GM23338 (cell line): ENCODE results near the gene MAST4. TPM values are rescaled to one million over a fixed set of nuclear protein-coding genes. Genes with fewer than 3 reads are reported as not detected.

Experiments used
- ATAC-seq: fragments of 200-7000 bp; cut with Tn5 transposase; 3 replicates; pipeline ENCODE4 v1.9.1; 2020
- DNase-seq: peaks from one replicate; pipeline ENCODE4 v3.0.0-alpha.2; 2015; ENCODE audit warnings: low spot score
- H2AFZ ChIP-seq: fragments of 200-600 bp; sonication (generic); 2 replicates; pipeline ENCODE4 v1.8.0; 2016; ENCODE audit warnings: antibody characterized with exemption, mild to moderate bottlenecking, moderate library complexity
- H3F3A ChIP-seq: fragments of 200-600 bp; sonication (generic); replicated peaks from 2 replicates; pipeline ENCODE4 v1.8.0; 2017; ENCODE audit warnings: antibody characterized with exemption, mixed run types, low read depth
- H3K27ac ChIP-seq: fragments of 200-600 bp; sonication (generic); 2 replicates; pipeline ENCODE4 v1.6.1; 2016; ENCODE audit warnings: low read depth
- H3K27me3 ChIP-seq: fragments of 200-600 bp; sonication (generic); 2 replicates; pipeline ENCODE4 v1.8.0; 2016; ENCODE audit warnings: mild to moderate bottlenecking, mixed run types, moderate library complexity; ENCODE audit not compliant: insufficient read depth
- H3K36me3 ChIP-seq: fragments of 200-600 bp; sonication (generic); 2 replicates; pipeline ENCODE4 v1.8.0; 2016; ENCODE audit warnings: mild to moderate bottlenecking; ENCODE audit not compliant: insufficient read depth
- H3K4me1 ChIP-seq: fragments of 200-600 bp; sonication (generic); 2 replicates; pipeline ENCODE4 v1.8.0; 2016; ENCODE audit warnings: mild to moderate bottlenecking, moderate library complexity; ENCODE audit not compliant: insufficient read depth
- H3K4me2 ChIP-seq: fragments of 200-600 bp; sonication (generic); 2 replicates; pipeline ENCODE4 v1.7.1; 2017; ENCODE audit warnings: mixed run types
- H3K4me3 ChIP-seq: fragments of 200-600 bp; sonication (generic); 2 replicates; pipeline ENCODE4 v1.6.1; 2016; ENCODE audit warnings: mixed run types
- H3K79me2 ChIP-seq: fragments of 200-600 bp; sonication (generic); replicated peaks from 2 replicates; pipeline ENCODE4 v1.8.0; 2017; ENCODE audit warnings: mild to moderate bottlenecking; ENCODE audit not compliant: insufficient read depth
- H3K9me2 ChIP-seq: fragments of 200-600 bp; sonication (generic); 2 replicates; pipeline ENCODE4 v1.8.0; 2017; ENCODE audit not compliant: insufficient read depth
- H4K20me1 ChIP-seq: fragments of 200-600 bp; sonication (generic); replicated peaks from 2 replicates; pipeline ENCODE4 v1.8.0; 2017; ENCODE audit warnings: mild to moderate bottlenecking; ENCODE audit not compliant: insufficient read depth
- H3K27ac Mint-ChIP-seq: 2 replicates; pipeline ENCODE4 v1.8.0; 2020; ENCODE audit warnings: inconsistent platforms, mild to moderate bottlenecking, moderate library complexity, mixed read lengths
- H3K27me3 Mint-ChIP-seq: 3 replicates; pipeline ENCODE4 v1.8.0; 2022; ENCODE audit warnings: low read depth, mild to moderate bottlenecking, moderate library complexity, mixed read lengths, inconsistent platforms; ENCODE audit not compliant: insufficient read depth, poor library complexity
- H3K36me3 Mint-ChIP-seq: 3 replicates; pipeline ENCODE4 v1.8.0; 2021; ENCODE audit warnings: low read depth, mild to moderate bottlenecking, inconsistent platforms, moderate library complexity, mixed read lengths
- H3K4me1 Mint-ChIP-seq: 3 replicates; pipeline ENCODE4 v1.8.0; 2020; ENCODE audit warnings: mild to moderate bottlenecking, inconsistent platforms, mixed read lengths
- H3K4me3 Mint-ChIP-seq: 3 replicates; pipeline ENCODE4 v1.8.0; 2021; ENCODE audit warnings: moderate library complexity, mild to moderate bottlenecking, inconsistent platforms, mixed read lengths
- H3K9me3 Mint-ChIP-seq: 3 replicates; pipeline ENCODE4 v1.8.0; 2020; ENCODE audit warnings: moderate library complexity, mild to moderate bottlenecking, inconsistent platforms, mixed read lengths
- CREB1 ChIP-seq: fragments of 250-450 bp; sonication (Bioruptor Pico); IDR thresholded peaks from 2 replicates; pipeline ENCODE4 v1.5.0; 2020; ENCODE audit warnings: low read depth, mild to moderate bottlenecking, moderate library complexity
- EZH2 ChIP-seq: fragments of 200-600 bp; sonication (generic); IDR thresholded peaks from one replicate; pipeline ENCODE4 v1.8.0; 2017; ENCODE audit warnings: antibody characterized with exemption, mild to moderate bottlenecking, low read depth; ENCODE audit not compliant: unreplicated experiment
- EZH2phosphoT487 ChIP-seq: fragments of 200-600 bp; sonication (generic); IDR thresholded peaks from one replicate; pipeline ENCODE4 v1.8.1; 2018; ENCODE audit warnings: antibody characterized with exemption; ENCODE audit not compliant: unreplicated experiment
- JUNB ChIP-seq: IDR thresholded peaks from one replicate; pipeline ENCODE4 v1.6.1; 2016; ENCODE audit warnings: antibody characterized with exemption; ENCODE audit not compliant: unreplicated experiment
- NANOG ChIP-seq: IDR thresholded peaks from 2 replicates; pipeline ENCODE4 v1.6.1; 2016; ENCODE audit warnings: antibody characterized with exemption, borderline replicate concordance
- POLR2AphosphoS5 ChIP-seq: IDR thresholded peaks from 2 replicates; pipeline ENCODE4 v1.6.1; 2016; ENCODE audit warnings: antibody characterized with exemption, low read depth
- STAT1 ChIP-seq: IDR thresholded peaks from one replicate; pipeline ENCODE4 v1.6.1; 2016; ENCODE audit warnings: antibody characterized with exemption; ENCODE audit not compliant: unreplicated experiment
- ZNF114 ChIP-seq: fragments of 250-450 bp; sonication (Bioruptor Pico); IDR thresholded peaks from 2 replicates; pipeline ENCODE4 v1.5.0; 2020; ENCODE audit warnings: mild to moderate bottlenecking, moderate library complexity
- ZNF331 ChIP-seq: fragments of 250-450 bp; sonication (Bioruptor Pico); IDR thresholded peaks from 2 replicates; pipeline ENCODE4 v1.5.0; 2020; ENCODE audit warnings: low read depth, mild to moderate bottlenecking, moderate library complexity
- polyA plus RNA-seq: library from polyadenylated mRNA; unstranded; fragments of >200 nt; fragmentation: Nextera tagmentation; extraction: Ambion mirVana; gene quantifications from 2 replicates; pipeline ENCODE4 v1.2.1, GENCODE V29; 2016
- total RNA-seq: library from RNA; depleted of rRNA; stranded (reverse); fragments of >200 nt; shearing (Covaris generic); gene quantifications from 2 replicates; pipeline ENCODE4 v1.2.3, GENCODE V29; 2014
- TF ChIP-seq, protein P1 (sequence below): IDR thresholded peaks from one replicate; pipeline ENCODE4 v1.6.1; 2018; ENCODE audit warnings: antibody characterized with exemption; ENCODE audit not compliant: unreplicated experiment
- TF ChIP-seq, protein P2 (sequence below): IDR thresholded peaks from 2 replicates; pipeline ENCODE4 v1.6.1; 2016; ENCODE audit warnings: antibody characterized with exemption
- TF ChIP-seq, protein P3 (sequence below): fragments of 250-450 bp; sonication (Bioruptor Pico); IDR thresholded peaks from 2 replicates; pipeline ENCODE4 v1.5.0; 2020; ENCODE audit warnings: mild to moderate bottlenecking, moderate library complexity
- TF ChIP-seq, protein P4 (sequence below), 2 experiments: fragments of 200-600 bp in 1 of 2; sonication (generic) in 1 of 2; conservative IDR thresholded peaks; 2 replicates each; pipeline versions ENCODE4 v1.5.1 to v1.6.1; 2016 to 2017; ENCODE audit warnings: antibody characterized with exemption in 2 of 2, low read depth in 2 of 2, mild to moderate bottlenecking in 2 of 2, moderate library complexity in 1 of 2

MAST4 gene
- total and polyA plus RNA-seq, 2 experiments from 2014 or later = 3.6 to 8.5 TPM

DNA sequence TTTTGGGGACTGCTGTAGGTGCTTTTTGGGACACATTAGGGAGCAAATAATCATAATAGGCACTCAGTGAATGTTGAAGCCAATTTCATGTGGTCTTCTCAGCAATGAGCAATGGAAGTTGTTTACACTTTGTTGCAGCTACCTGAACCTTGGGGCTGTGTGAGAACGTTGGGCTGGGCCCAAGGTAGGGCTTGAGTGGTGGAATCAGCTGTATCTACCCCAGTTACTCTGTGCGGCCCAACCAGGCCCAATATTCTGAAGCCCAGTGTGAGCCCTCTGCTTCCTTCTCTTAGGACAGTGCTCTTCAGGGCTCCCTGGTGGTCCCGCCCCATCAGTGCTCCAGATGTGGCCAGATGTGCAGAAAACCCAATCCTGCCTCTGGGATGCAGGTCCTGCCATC lies 38.4 kb downstream of the MAST4 start:
- H3K27ac Mint-ChIP-seq = no peak overlapping the region
- no peaks in the 10 kb centered on the region for H3K9me2 ChIP-seq
- no peak for TF ChIP-seq STAT1
- TF ChIP-seq ZNF114 (CRISPR knock-in tag) = no peak
- TF ChIP-seq EZH2 = no peak
- TF ChIP-seq, protein P1, sequence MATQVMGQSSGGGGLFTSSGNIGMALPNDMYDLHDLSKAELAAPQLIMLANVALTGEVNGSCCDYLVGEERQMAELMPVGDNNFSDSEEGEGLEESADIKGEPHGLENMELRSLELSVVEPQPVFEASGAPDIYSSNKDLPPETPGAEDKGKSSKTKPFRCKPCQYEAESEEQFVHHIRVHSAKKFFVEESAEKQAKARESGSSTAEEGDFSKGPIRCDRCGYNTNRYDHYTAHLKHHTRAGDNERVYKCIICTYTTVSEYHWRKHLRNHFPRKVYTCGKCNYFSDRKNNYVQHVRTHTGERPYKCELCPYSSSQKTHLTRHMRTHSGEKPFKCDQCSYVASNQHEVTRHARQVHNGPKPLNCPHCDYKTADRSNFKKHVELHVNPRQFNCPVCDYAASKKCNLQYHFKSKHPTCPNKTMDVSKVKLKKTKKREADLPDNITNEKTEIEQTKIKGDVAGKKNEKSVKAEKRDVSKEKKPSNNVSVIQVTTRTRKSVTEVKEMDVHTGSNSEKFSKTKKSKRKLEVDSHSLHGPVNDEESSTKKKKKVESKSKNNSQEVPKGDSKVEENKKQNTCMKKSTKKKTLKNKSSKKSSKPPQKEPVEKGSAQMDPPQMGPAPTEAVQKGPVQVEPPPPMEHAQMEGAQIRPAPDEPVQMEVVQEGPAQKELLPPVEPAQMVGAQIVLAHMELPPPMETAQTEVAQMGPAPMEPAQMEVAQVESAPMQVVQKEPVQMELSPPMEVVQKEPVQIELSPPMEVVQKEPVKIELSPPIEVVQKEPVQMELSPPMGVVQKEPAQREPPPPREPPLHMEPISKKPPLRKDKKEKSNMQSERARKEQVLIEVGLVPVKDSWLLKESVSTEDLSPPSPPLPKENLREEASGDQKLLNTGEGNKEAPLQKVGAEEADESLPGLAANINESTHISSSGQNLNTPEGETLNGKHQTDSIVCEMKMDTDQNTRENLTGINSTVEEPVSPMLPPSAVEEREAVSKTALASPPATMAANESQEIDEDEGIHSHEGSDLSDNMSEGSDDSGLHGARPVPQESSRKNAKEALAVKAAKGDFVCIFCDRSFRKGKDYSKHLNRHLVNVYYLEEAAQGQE = no peak
- TF ChIP-seq, protein P2, sequence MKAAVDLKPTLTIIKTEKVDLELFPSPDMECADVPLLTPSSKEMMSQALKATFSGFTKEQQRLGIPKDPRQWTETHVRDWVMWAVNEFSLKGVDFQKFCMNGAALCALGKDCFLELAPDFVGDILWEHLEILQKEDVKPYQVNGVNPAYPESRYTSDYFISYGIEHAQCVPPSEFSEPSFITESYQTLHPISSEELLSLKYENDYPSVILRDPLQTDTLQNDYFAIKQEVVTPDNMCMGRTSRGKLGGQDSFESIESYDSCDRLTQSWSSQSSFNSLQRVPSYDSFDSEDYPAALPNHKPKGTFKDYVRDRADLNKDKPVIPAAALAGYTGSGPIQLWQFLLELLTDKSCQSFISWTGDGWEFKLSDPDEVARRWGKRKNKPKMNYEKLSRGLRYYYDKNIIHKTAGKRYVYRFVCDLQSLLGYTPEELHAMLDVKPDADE = no peak
- TF ChIP-seq ZNF331 (CRISPR knock-in tag) = no peak
- TF ChIP-seq EZH2phosphoT487 = no peak
- TF ChIP-seq, protein P3, sequence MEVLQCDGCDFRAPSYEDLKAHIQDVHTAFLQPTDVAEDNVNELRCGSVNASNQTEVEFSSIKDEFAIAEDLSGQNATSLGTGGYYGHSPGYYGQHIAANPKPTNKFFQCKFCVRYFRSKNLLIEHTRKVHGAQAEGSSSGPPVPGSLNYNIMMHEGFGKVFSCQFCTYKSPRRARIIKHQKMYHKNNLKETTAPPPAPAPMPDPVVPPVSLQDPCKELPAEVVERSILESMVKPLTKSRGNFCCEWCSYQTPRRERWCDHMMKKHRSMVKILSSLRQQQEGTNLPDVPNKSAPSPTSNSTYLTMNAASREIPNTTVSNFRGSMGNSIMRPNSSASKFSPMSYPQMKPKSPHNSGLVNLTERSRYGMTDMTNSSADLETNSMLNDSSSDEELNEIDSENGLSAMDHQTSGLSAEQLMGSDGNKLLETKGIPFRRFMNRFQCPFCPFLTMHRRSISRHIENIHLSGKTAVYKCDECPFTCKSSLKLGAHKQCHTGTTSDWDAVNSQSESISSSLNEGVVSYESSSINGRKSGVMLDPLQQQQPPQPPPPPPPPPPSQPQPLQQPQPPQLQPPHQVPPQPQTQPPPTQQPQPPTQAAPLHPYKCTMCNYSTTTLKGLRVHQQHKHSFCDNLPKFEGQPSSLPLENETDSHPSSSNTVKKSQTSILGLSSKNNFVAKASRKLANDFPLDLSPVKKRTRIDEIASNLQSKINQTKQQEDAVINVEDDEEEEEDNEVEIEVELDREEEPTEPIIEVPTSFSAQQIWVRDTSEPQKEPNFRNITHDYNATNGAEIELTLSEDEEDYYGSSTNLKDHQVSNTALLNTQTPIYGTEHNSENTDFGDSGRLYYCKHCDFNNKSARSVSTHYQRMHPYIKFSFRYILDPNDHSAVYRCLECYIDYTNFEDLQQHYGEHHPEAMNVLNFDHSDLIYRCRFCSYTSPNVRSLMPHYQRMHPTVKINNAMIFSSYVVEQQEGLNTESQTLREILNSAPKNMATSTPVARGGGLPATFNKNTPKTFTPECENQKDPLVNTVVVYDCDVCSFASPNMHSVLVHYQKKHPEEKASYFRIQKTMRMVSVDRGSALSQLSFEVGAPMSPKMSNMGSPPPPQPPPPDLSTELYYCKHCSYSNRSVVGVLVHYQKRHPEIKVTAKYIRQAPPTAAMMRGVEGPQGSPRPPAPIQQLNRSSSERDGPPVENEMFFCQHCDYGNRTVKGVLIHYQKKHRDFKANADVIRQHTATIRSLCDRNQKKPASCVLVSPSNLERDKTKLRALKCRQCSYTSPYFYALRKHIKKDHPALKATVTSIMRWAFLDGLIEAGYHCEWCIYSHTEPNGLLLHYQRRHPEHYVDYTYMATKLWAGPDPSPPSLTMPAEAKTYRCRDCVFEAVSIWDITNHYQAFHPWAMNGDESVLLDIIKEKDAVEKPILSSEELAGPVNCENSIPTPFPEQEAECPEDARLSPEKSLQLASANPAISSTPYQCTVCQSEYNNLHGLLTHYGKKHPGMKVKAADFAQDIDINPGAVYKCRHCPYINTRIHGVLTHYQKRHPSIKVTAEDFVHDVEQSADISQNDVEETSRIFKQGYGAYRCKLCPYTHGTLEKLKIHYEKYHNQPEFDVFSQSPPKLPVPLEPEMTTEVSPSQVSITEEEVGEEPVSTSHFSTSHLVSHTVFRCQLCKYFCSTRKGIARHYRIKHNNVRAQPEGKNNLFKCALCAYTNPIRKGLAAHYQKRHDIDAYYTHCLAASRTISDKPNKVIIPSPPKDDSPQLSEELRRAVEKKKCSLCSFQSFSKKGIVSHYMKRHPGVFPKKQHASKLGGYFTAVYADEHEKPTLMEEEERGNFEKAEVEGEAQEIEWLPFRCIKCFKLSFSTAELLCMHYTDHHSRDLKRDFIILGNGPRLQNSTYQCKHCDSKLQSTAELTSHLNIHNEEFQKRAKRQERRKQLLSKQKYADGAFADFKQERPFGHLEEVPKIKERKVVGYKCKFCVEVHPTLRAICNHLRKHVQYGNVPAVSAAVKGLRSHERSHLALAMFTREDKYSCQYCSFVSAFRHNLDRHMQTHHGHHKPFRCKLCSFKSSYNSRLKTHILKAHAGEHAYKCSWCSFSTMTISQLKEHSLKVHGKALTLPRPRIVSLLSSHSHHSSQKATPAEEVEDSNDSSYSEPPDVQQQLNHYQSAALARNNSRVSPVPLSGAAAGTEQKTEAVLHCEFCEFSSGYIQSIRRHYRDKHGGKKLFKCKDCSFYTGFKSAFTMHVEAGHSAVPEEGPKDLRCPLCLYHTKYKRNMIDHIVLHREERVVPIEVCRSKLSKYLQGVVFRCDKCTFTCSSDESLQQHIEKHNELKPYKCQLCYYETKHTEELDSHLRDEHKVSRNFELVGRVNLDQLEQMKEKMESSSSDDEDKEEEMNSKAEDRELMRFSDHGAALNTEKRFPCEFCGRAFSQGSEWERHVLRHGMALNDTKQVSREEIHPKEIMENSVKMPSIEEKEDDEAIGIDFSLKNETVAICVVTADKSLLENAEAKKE = no peak
- no peak for TF ChIP-seq POLR2AphosphoS5
- TF ChIP-seq, protein P4, sequence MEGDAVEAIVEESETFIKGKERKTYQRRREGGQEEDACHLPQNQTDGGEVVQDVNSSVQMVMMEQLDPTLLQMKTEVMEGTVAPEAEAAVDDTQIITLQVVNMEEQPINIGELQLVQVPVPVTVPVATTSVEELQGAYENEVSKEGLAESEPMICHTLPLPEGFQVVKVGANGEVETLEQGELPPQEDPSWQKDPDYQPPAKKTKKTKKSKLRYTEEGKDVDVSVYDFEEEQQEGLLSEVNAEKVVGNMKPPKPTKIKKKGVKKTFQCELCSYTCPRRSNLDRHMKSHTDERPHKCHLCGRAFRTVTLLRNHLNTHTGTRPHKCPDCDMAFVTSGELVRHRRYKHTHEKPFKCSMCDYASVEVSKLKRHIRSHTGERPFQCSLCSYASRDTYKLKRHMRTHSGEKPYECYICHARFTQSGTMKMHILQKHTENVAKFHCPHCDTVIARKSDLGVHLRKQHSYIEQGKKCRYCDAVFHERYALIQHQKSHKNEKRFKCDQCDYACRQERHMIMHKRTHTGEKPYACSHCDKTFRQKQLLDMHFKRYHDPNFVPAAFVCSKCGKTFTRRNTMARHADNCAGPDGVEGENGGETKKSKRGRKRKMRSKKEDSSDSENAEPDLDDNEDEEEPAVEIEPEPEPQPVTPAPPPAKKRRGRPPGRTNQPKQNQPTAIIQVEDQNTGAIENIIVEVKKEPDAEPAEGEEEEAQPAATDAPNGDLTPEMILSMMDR (conservative IDR thresholded peaks at IDR 0.05; ENCODE audit: low read depth in 2 of 2) = no peak
- TF ChIP-seq NANOG = no peak
- TF ChIP-seq CREB1 (CRISPR knock-in tag) = no peak
- no peak for TF ChIP-seq JUNB
- H3F3A ChIP-seq = no peaks in the 10 kb centered on the region
- no peaks in the 10 kb centered on the region for H3K79me2 ChIP-seq
- H3K36me3 ChIP-seq = no peaks in the 10 kb centered on the region
- H2AFZ ChIP-seq = no peak overlapping the region
- H3K27me3 ChIP-seq = no peaks in the 10 kb centered on the region
- no peaks in the 10 kb centered on the region for H4K20me1 ChIP-seq
- H3K4me3 Mint-ChIP-seq = no peak overlapping the region
- DNase-seq (no peak), ATAC-seq (no peak)
- no peak overlapping the region for H3K4me3 ChIP-seq
- H3K27me3 Mint-ChIP-seq = no peaks in the 10 kb centered on the region
- H3K27ac ChIP-seq = no peak overlapping the region
- no peak overlapping the region for H3K4me2 ChIP-seq
- peaks cover 10% of the 10 kb centered on the region for H3K4me1 Mint-ChIP-seq
- H3K36me3 Mint-ChIP-seq = no peaks in the 10 kb centered on the region
- H3K4me1 ChIP-seq = no peaks in the 10 kb centered on the region
- H3K9me3 Mint-ChIP-seq = no peaks in the 10 kb centered on the region
